ENCODE measurements around the gene BMX. TPM values are rescaled to one million over a fixed set of nuclear protein-coding genes. Genes with fewer than 3 reads are reported as not detected.

BMX gene
- under 0.01 TPM in 1 of 2 replicates, not detected in the other for total RNA-seq

DNA sequence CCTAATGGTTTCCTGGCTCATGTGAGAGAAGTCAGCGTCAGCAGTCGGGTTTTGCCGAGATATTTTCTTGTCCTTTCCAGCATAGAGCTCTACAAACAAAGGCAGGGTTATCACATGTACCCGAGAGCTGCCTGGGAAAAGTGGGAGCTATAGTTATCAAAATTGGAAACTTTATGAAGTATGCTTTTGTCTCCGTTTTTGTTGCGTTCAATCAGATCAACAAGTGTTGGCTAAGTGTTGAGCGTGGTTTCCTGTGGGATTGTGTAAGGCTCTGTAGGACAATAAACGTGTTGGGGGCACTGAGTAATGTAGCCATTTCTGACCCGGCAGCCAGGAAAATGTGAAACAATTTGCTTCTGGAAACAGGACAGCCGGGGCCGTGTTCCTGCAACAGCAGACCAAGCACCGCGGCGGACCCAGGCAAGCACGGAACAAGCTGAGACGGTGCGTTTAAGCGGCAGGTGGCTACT is at the start of gene BMX:
Gene BMX (plus strand): TSS at position 311 of the 470 bp plus-strand sequence. CDS start 7,547 bp downstream, outside the sequence.

DNA sequence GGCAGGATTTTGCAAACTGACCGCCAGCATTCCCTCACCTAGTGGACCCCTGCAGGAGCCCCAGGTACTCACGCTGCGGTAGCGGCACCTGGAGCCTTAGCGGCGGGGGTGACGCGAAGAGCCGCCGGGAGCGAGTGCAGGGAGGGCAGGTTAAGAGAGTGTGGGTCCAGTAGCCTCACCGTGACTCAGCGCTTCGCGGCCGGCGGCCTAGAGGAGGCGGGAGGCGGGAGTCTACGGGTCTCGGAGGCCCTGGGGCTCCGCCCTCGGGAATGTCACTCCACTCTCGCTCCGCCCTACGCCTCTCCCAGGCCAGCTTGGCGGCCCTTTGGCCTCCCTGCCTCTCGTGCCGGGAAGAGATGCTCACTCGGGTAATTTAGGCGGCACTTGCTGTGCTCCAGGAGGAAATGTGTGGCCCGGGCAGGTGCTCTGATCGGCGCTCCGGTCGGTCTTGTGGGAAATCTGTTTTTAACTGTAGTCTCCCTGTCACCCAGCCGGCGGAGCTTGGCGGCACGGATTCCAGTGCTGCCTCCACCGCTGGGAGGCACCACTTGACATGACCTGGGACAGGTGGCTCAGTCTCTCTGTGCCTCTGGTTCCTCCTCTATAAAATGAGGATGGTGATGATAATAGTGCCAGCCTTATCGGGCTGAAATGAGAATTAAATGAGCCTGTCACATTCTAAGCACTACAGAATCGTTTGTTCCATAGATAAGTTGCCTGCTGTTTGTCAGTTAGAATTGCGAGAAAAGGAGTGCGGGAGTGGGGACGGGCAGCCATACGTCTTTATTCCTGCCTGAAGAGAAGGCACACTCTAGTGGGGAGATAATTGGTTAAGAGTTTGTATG is 7.3 kb upstream of the BMX start, which contains the start of gene PIR:
Gene PIR (minus strand): TSS at position 216 of the 845 bp plus-strand sequence. CDS start 2,076 bp downstream, outside the sequence.

DNA sequence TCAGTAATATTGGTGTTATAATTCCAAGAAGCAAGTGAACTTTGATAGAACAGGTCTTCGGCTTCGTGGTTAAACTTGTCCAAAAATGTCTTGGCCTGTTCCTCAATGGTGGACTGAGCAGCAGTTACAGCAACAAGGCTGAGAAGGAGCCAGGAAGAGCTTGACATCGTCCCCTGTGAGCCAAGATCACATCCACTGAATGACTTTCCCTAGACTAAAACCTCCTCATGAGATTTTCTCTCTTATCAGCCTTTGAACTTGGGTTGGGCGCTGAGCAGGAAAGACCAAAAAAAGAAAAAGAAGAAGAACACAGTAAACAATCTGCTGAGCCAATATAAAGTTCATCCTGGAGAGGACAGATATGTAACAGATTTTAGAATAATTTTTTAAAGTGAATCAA is 100.1 kb downstream of the BMX start, which contains the start of gene ACE2:
Gene ACE2 (minus strand): TSS at position 216 of the 400 bp plus-strand sequence. CDS start 49 bp downstream, at position 167.

Other genes with a start within 250 kb of the BMX start
- gene ASB9, start 230.7 kb upstream of the BMX start, total RNA-seq = 1.6 TPM in 1 of 2 replicates, not detected in the other
- not detected in 2 replicates for gene ASB11, start 185.2 kb upstream of the BMX start, total RNA-seq
- gene PIGA, start 165.3 kb upstream of the BMX start, total RNA-seq = 12.7 and 17.5 TPM in 2 replicates
- 0.14 TPM in 1 of 2 replicates, not detected in the other for gene VEGFD, start 116.4 kb upstream of the BMX start, total RNA-seq
- gene PIR, start 7.5 kb upstream of the BMX start, total RNA-seq = 4.9 and 9.4 TPM in 2 replicates
- not detected in 2 replicates for gene ACE2, start 100.2 kb downstream of the BMX start, total RNA-seq
- 0.44 TPM in 1 of 2 replicates, not detected in the other for gene CLTRN, start 164.0 kb downstream of the BMX start, total RNA-seq
- gene CA5B, start 237.5 kb downstream of the BMX start, total RNA-seq = 8.3 and 9.2 TPM in 2 replicates